ENCODE data around the gene FMN1. TPM values are rescaled to one million over a fixed set of nuclear protein-coding genes. Genes with fewer than 3 reads are reported as not detected.
"Not testable (repeated sequence)": the region's sequence is repeated elsewhere in the genome, so short reads cannot be mapped to it uniquely, and the experiment has no call there.

Gene FMN1
- total RNA-seq, 1 donor from 2014 or later, result 7.8 TPM

DNA sequence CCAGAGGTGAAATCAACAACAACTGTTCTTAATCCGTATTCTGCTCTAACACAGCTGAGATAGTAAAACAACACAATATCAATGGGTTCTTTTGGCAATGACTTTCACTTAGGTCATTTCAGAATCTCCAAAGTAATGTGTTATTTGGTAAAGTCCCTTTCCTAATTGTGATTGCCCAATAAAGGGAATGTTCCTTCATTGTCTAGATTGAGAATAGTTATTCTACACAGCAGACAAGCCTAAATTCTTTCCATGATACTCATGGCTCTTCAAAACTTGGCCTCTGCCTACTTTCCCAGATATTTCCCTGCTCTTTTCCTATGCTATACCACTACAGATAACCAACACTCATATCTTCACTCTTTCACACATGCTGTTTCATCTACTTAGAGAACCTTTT, 219.8 kb downstream of the FMN1 start:
- DNase-seq (ENCODE audit: low read depth), result peak; percentile 51

DNA sequence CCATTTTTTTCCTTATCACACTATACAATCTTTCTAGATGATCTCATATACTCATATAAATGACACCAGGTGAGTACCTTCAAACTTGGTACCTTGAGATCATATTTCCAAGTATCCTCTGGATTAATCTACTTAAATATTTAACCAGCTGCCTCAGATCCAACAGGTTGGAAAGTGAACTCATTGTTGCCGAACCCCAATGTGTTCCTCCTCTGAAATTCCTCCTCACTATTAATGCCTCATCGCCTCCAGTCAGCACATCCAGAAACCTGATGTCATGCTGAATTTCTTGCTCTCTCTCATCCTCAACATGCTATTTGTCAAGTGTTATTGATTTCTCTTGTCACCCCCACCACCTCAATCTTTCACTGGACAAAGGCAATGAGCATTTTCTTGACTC, 221.8 kb downstream of the FMN1 start:
- peak; percentile 18 for DNase-seq (ENCODE audit: low read depth)

DNA sequence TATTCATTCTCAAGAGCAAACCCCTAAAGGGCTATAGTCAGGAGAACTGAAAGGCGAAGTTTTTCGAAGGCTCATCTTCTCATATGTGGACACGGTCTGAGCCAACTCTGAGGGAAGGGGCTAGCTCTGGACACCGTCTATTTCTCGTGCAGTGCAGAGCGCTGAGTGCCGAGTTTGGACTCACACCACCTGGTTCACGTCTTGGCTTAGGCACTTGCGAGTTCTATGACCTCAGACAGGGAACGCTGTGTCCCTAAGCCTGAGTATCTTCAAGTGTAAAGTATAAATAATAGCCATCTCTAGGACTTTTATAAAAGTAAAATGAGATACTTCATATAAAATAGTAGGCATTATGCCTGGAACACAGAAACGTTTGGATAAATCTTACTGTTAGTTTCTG, 223.7 kb downstream of the FMN1 start:
- no peak for DNase-seq (ENCODE audit: low read depth)

- no peak for DNase-seq (ENCODE audit: low read depth)
Measured at GRCh38 chr15:32967521-32967920, 227.0 kb downstream of the FMN1 start.

GRCh38 chr15:32966512-32966911, 228.0 kb downstream of the FMN1 start:
- no peak for DNase-seq (ENCODE audit: low read depth)

GRCh38 chr15:32965897-32966296, 228.6 kb downstream of the FMN1 start:
- no peak for DNase-seq (ENCODE audit: low read depth)

DNA sequence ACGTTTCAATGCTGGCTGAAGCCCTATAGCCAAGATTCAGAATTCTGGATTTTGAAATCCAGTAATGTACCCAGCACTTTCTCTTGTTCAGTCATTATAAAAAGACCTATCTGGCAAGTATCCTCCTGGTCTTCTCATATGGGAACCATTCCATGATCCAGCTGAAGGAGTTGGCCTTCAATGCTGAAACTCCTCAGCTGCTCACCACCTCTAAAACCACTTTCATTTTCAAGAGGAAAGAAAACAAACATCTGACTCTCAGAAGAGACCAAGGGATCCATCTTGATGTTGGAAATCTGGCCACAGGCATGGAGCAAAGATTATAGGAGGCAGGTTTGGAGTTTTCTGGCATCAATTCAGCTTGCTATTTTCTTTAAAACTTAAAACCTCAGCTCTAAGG, 235.4 kb downstream of the FMN1 start:
- DNase-seq (ENCODE audit: low read depth), result no peak

DNA sequence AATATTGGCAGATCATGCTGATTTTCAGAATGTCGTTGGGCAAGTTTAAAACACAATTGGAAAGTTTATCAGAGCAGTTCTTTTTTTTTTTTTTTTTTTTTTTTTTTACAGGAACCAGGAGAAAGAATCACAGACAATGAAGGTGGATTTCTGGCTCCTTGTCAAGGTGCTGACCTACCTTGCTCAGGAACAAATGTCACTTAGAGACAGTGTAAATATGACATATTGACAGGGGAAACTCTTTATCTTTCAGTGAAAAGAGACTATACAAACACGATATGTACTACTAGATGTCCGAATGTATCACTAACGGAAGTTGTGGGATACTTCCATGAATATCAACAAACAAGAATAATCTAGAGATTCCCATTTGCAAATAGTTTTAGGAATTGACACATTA, 237.3 kb downstream of the FMN1 start:
- DNase-seq (ENCODE audit: low read depth), result no peak

- DNase-seq (ENCODE audit: low read depth), result no peak
Measured at GRCh38 chr15:32956711-32957110, 237.8 kb downstream of the FMN1 start.

- peak; percentile 48 for DNase-seq (ENCODE audit: low read depth)
Measured at GRCh38 chr15:32956006-32956405, 238.5 kb downstream of the FMN1 start.

- DNase-seq (ENCODE audit: low read depth), result no peak
Measured at GRCh38 chr15:32953533-32953910, 241.0 kb downstream of the FMN1 start.

- DNase-seq (ENCODE audit: low read depth), result peak; percentile 74
Measured at GRCh38 chr15:32952901-32953532, 241.5 kb downstream of the FMN1 start.

- no peak for DNase-seq (ENCODE audit: low read depth)
Measured at GRCh38 chr15:32951736-32952464, 242.6 kb downstream of the FMN1 start.

DNA sequence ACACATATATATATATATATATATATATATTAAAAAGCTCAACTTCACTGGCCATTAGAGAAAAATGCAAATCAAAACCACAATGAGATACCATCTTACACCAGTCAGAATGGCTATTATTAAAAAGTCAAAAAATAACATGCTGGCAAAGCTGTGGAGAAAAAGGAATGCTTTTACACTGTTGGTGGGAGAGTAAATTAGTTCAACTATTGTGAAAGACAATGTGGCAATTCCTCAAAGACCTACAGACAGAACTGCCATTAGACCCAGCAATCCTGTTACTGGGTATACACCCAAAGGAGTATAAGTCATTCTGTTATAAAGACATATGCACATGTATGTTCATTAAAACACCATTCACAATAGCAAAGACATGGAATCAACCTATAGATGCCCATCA, 244.5 kb downstream of the FMN1 start:
- not testable (repeated sequence) for DNase-seq (ENCODE audit: low read depth)

GRCh38 chr15:32946210-32946609, 248.3 kb downstream of the FMN1 start:
- no peak for DNase-seq (ENCODE audit: low read depth)

DNA sequence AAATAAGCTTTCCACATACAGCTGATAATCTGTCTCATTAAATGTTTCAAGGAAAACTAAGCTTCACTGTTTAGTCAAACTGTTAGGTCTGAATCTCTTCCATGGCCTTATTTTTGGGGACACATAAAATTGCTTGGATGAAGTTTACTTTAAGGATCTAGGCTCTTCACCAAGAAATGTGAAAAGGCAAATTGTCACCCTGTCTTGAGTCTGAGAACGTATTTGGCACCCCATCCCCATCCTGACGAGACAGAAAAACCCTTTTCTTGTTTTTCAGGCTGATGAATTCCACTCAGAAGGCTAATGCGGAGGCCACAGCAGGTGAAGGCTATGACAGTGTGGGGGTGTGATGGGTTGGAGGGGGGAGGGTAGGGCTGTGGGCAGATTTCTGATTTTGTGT, 250.1 kb downstream of the FMN1 start:
- DNase-seq (ENCODE audit: low read depth), result no peak

DNA sequence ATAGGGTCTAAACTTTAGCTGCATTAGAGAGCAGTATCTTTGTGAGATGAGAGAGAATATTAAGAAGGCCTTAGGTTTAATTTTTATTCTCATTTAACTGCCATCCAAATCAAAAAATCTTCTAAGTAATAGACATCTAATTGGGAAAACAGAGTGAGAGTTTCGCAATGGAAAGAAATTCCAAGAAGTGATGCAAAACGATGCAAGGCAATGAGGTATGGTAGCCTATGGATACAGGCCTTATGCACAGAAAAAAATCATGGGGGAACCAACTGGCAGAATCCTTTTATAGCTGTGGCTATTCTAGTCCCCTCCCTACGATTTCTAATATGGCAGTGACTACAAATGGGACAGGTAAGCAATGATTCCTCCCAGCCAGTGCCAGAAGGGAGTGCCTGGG, 250.8 kb downstream of the FMN1 start:
- no peak for DNase-seq (ENCODE audit: low read depth)

GRCh38 chr15:32942401-32942841, 252.1 kb downstream of the FMN1 start:
- DNase-seq (ENCODE audit: low read depth), result no peak

GRCh38 chr15:32941823-32942222, 252.7 kb downstream of the FMN1 start:
- no peak for DNase-seq (ENCODE audit: low read depth)

GRCh38 chr15:32936976-32937375, 257.5 kb downstream of the FMN1 start:
- DNase-seq (ENCODE audit: low read depth), result no peak

DNA sequence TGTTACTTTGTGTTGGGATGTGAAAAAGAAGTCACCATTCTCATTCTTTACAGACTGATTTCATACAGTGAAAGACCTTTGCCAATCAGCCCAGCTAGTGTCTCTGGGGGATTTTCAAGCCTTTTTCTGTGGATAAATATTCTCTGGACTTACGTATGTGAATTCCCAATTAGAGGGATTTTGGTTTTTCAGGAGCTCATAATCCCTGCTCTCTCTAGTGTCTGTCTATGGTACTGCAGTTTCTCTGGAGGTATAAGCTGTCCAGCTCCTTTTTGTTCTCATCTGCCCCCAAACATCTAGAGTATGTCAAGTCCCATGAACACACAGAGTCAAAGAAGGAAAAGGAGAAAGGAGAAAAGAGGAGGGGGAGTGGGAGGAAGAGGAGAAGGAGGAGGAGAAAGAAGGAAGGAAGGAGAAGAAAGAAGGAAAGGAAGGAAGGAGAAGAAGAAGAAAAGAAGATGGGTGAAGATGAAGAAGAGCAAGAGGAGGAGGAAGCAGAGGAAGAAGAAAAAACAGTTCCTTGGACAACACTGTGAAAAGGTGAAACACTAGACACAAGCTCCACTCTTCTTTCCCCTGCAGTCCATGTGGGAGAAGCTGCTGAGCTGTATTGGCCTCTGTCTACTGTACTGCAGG, 258.1 kb downstream of the FMN1 start:
- DNase-seq (ENCODE audit: low read depth), result peak; percentile 27

DNA sequence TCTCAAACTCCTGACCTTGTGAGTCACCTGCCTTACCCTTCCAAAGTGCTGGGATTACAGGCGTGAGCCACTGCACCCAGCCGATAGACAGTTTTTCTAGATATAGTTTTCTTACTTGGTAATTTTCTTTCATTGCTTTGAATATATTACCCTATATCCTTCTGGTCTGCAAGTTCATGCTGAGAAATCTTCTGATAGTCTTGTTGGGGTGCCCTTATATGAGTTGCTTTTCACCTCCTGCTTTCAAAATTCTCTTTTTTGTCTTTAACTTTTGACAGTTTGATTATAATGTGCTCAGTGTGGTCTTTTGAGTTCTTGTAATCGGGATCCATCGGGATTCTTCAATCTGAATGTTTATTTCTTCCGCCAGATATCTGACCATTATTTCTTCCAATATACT, 259.4 kb downstream of the FMN1 start:
- no peak for DNase-seq (ENCODE audit: low read depth)

DNA sequence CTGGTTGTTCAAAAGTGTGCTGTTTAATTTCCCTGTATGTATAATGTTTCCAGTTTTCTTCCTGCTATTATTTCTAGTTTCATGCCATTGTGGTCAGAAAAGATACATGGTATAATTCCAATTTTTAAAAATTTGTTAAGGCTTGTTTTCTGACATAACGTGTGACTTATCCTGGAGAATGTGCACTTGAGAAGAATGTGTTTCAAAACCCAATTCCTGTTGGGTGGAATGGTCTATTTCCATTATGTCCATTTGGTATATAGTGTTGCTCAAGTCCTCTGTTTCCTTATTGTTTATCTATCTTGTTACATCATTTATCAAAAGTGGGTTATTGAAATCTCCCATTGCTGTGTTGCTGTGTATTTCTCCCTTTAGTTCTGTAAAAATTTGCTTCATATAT, 261.3 kb downstream of the FMN1 start:
- no peak for DNase-seq (ENCODE audit: low read depth)

Measured in renal cortical epithelial cell (primary cell).